22Rv1 (cell line): ENCODE results near the gene MTMR12.

Source experiments
- CTCF ChIP-seq: fragments of 450-650 bp; IDR thresholded peaks from 2 replicates; pipeline ENCODE4 v1.5.1; 2017; ENCODE audit warnings: mild to moderate bottlenecking
- ZFX ChIP-seq: fragments of 450-650 bp; IDR thresholded peaks from 2 replicates; pipeline ENCODE4 v1.6.1; 2017; ENCODE audit warnings: antibody characterized with exemption, borderline replicate concordance

DNA sequence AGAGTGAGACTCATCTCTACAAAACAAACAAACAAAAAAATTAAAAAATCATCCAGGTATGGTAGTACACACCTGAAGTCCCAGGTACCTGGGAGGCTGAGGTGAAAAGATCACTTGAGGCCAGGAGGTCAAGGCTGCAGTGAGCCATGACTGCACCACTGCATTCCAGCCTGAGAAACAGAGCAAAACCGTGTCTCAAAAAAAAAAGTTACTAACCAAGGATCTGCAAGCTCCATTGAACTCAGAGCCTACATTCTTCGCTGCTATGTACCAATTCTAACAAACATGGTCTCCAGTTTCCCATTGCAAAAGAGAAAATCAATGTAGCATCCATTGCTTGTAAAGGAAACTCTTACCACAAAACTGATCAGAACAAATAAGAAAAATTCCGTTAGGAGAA lies 33.5 kb downstream of the MTMR12 start:
- TF ChIP-seq CTCF (no peak), ZFX (no peak)
